ENCODE measurements around the gene POP4.

The POP4 gene

DNA sequence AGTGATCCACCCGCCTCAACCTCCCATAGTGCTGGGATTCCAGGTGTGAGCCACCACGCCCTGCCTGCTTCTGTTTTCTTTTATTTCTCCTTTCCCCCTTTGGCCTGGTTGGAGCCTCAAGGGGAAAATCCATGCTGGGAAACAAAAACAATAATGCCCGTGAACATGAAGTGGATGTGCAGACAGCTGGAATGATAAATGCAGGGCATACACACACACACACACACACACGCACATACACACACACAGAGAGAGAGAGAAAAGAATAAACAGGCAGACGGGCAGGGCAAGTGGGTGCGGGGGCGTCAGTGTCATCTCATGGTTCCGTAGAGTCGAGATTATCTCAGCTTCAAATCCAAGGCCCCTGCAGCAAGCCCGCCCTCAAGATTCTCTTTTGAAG lies 54.8 kb downstream of the POP4 start:
- no peak for DNase-seq (ENCODE audit: low spot score)
- FAIRE-seq: no peak

DNA sequence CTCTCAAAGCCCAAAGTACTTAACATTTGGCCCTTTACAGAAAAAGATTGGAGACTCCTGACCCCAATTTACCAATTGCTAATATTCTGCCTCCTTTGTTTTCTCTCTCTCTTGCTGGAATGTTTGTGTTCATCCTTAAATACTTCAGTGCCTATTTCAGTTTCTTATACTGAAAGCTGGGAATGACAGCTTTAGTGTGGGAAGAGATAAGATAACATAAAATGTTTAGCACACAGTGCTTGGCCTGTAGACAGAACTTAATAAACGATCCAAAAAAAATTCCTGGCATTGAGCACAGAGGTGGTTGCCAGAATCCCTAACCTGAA lies 56.2 kb downstream of the POP4 start:
- FAIRE-seq (no peak), DNase-seq (ENCODE audit: low spot score) (no peak)

DNA sequence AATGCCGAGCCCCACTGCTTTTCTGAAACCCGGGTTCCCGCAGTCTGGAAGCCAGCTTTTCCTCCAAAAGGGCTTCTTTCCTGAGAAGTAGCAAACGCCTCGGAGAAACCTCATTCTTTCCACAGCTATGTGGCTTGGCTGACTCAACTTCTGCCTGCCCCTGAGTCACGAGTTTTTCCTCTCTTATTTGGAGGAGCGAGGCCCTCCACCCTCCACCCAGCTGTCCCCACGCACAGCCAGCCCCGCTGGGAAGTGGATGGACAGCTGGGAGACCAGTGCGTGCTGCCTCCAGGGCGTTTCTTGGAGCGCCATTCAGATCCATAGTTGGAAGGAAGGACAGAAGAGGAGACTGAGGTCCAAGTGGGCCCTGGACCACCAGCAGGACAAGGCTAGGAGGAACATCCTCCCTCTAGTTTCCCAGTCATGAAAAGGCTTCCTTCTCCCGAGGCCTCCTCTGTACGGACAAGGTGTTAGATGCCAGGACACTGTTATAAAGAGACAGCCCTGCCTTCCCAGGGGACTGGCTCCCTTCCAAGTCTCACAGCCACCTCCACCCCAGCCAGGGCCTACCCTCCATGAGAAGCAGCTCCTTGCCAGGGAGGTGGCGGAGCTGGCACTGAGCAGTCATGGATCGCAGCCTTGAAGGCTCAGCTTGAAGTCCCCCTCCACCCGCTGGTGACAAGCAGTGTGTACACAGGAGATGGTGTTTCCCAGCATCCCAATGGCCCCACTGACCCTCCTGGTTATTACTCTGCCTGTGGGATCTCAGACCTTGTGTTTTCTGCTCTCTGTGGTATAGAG lies 56.7 kb downstream of the POP4 start:
- FAIRE-seq (peak; percentile 83), DNase-seq (ENCODE audit: low spot score) (peak; percentile 68)

GRCh38 chr19:29663861-29664752 lies 58.0 kb downstream of the POP4 start:
- FAIRE-seq (no peak), DNase-seq (ENCODE audit: low spot score) (no peak)

- no peak for FAIRE-seq
- no peak for DNase-seq (ENCODE audit: low spot score)
Measured at GRCh38 chr19:29664753-29665214, 58.7 kb downstream of the POP4 start.

DNA sequence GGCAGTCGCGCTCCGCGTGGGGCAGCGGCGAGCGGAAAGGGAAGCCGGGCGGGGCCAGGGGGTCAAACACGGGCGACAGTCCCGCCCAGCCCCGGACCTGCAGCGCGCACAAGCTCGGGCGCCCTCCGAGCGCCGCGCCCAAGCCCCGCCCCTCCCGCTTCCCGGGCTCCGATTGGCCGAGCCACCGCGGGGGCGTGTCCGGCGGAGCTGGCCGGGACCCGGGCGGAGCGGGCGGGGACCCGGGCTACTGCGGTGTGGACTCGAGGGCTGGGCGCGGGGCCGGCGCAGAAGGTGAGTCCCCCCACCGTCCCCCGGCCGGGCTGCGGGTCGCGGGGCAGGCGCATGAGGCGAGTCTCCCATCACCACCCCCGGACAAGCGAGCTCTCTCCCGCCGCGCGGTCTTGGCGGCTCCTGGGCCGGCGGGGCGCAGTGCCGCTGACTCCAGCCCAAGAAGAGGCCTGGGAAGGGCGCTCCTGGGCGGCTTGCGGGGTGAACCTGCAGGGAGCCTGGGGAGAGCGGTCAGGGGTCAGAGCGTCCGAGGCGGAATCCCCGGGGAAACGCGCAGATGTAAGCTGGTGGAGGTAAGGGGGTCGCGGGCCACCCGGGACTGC lies 59.2 kb downstream of the POP4 start, which contains the start of gene PLEKHF1:
PLEKHF1 (plus strand) TSS at position 247 of the 611 bp plus-strand sequence. CDS start 8,379 bp downstream, outside the sequence.
- no peak for FAIRE-seq
- DNase-seq (ENCODE audit: low spot score): peak; percentile 42

- FAIRE-seq (no peak), DNase-seq (ENCODE audit: low spot score) (no peak)
Measured at GRCh38 chr19:29665826-29666577, 59.9 kb downstream of the POP4 start.

All from RCC 7860 (cell line).